Mesenteric fat pad (tissue), 1 donor: ENCODE measurements around the gene CEP350. TPM values are rescaled to one million over a fixed set of nuclear protein-coding genes. Genes with fewer than 3 reads are reported as not detected.
"Not testable (repeated sequence)": the region's sequence is repeated elsewhere in the genome, so short reads cannot be mapped to it uniquely, and the experiment has no call there.

ENCODE experiments used
- DNase-seq: peaks from one replicate; pipeline ENCODE4 v3.0.0-alpha.2; 2020; ENCODE audit warnings: low spot score
- total RNA-seq: library from RNA; stranded (reverse); fragmentation: NEBNext Ultra II Directional; extraction: Animal tissue kit (Norgen Biotek cat#: 25700); gene quantifications from one replicate; pipeline ENCODE4 v1.2.1, GENCODE V29; 2021
- donor health status: DM: yes; HTN: yes; CAD: no.

The CEP350 gene
- total RNA-seq, 1 donor from 2014 or later: 57.6 TPM

- no peak for DNase-seq
Measured at GRCh38 chr1:179941454-179941853, 13.2 kb upstream of the CEP350 start.

- no peak for DNase-seq
Measured at GRCh38 chr1:179950651-179951050, 4.0 kb upstream of the CEP350 start.

GRCh38 chr1:179951383-179952144 lies 3.0 kb upstream of the CEP350 start:
- DNase-seq: no peak

- no peak for DNase-seq
Measured at GRCh38 chr1:179952186-179952585, 2.4 kb upstream of the CEP350 start.

- no peak for DNase-seq
Measured at GRCh38 chr1:179953974-179954492, 577 bp upstream of the CEP350 start.

- DNase-seq: no peak
Measured at GRCh38 chr1:179955287-179955680, 674 bp downstream of the CEP350 start.

- DNase-seq: no peak
Measured at GRCh38 chr1:179955731-179956130, 1.1 kb downstream of the CEP350 start.

- DNase-seq: no peak
Measured at GRCh38 chr1:179958359-179958758, 3.7 kb downstream of the CEP350 start.

- not testable (repeated sequence) for DNase-seq
Measured at GRCh38 chr1:179962168-179962567, 7.6 kb downstream of the CEP350 start.

- DNase-seq: no peak
Measured at GRCh38 chr1:179966551-179966950, 11.9 kb downstream of the CEP350 start.

GRCh38 chr1:179968284-179968993 lies 13.8 kb downstream of the CEP350 start:
- DNase-seq: no peak

GRCh38 chr1:179968994-179969919 lies 14.6 kb downstream of the CEP350 start:
- no peak for DNase-seq

- no peak for DNase-seq
Measured at GRCh38 chr1:179969962-179970361, 15.4 kb downstream of the CEP350 start.

- DNase-seq: no peak
Measured at GRCh38 chr1:179971563-179972496, 17.2 kb downstream of the CEP350 start.

GRCh38 chr1:179973198-179974110 lies 18.8 kb downstream of the CEP350 start:
- no peak for DNase-seq

GRCh38 chr1:179976970-179977651 lies 22.5 kb downstream of the CEP350 start:
- no peak for DNase-seq

GRCh38 chr1:179978199-179979079 lies 23.8 kb downstream of the CEP350 start:
- DNase-seq: no peak

GRCh38 chr1:179984101-179984500 lies 29.5 kb downstream of the CEP350 start:
- DNase-seq: no peak
